Left renal pelvis (tissue), 4 donors: Measurements from ENCODE around the gene ADAMTS17. TPM values are rescaled to one million over a fixed set of nuclear protein-coding genes. Genes with fewer than 3 reads are reported as not detected.
"Not testable (repeated sequence)": the region's sequence is repeated elsewhere in the genome, so short reads cannot be mapped to it uniquely, and the experiment has no call there.

ENCODE experiments used
- DNase-seq, 4 donors: peaks; one replicate each; pipeline ENCODE4 v3.0.0-alpha.2; 2013; ENCODE audit warnings: low read depth in 4 of 4, low spot score in 3 of 4
- polyA plus RNA-seq, 4 donors: library from polyadenylated mRNA; unstranded; fragments of 120-200 nt; gene quantifications; one replicate each; pipeline ENCODE4 v1.2.1, GENCODE V29; 2013; ENCODE audit not compliant: insufficient read length in 4 of 4

The ADAMTS17 gene
- polyA plus RNA-seq, 4 donors, result 1.5 to 6.3 (median 2.0) TPM

GRCh38 chr15:100341239-100341749 is 481 bp downstream of the ADAMTS17 start:
- DNase-seq, result no peak

- DNase-seq, result no peak
Measured at GRCh38 chr15:100340721-100341238, 995 bp downstream of the ADAMTS17 start.

GRCh38 chr15:100339999-100340398 is 1.8 kb downstream of the ADAMTS17 start:
- DNase-seq, result no peak

GRCh38 chr15:100339451-100339850 is 2.3 kb downstream of the ADAMTS17 start:
- not testable (repeated sequence) for DNase-seq

GRCh38 chr15:100338971-100339444 is 2.8 kb downstream of the ADAMTS17 start:
- peak; percentile 48 to 67 (median 50) for DNase-seq

GRCh38 chr15:100338247-100338646 is 3.5 kb downstream of the ADAMTS17 start:
- no peak for DNase-seq

- DNase-seq, result no peak
Measured at GRCh38 chr15:100337096-100338044, 4.4 kb downstream of the ADAMTS17 start.

- DNase-seq, result no peak
Measured at GRCh38 chr15:100336061-100336460, 5.7 kb downstream of the ADAMTS17 start.

GRCh38 chr15:100335335-100335999 is 6.3 kb downstream of the ADAMTS17 start:
- DNase-seq, result no peak

- DNase-seq, result no peak
Measured at GRCh38 chr15:100334905-100335304, 6.9 kb downstream of the ADAMTS17 start.

GRCh38 chr15:100334456-100334855 is 7.3 kb downstream of the ADAMTS17 start:
- DNase-seq, result no peak

- no peak for DNase-seq
Measured at GRCh38 chr15:100334015-100334414, 7.8 kb downstream of the ADAMTS17 start.

- no peak for DNase-seq
Measured at GRCh38 chr15:100333236-100333635, 8.5 kb downstream of the ADAMTS17 start.

- DNase-seq, result no peak
Measured at GRCh38 chr15:100332721-100333120, 9.1 kb downstream of the ADAMTS17 start.

- no peak for DNase-seq
Measured at GRCh38 chr15:100332231-100332630, 9.5 kb downstream of the ADAMTS17 start.

- no peak for DNase-seq
Measured at GRCh38 chr15:100330629-100331215, 11.1 kb downstream of the ADAMTS17 start.

GRCh38 chr15:100330221-100330620 is 11.6 kb downstream of the ADAMTS17 start:
- no peak for DNase-seq

GRCh38 chr15:100328796-100329195 is 13.0 kb downstream of the ADAMTS17 start:
- no peak for DNase-seq

GRCh38 chr15:100318880-100319279 is 22.9 kb downstream of the ADAMTS17 start:
- DNase-seq, result no peak

GRCh38 chr15:100314809-100315400 is 26.9 kb downstream of the ADAMTS17 start:
- no peak for DNase-seq
